NCI-H146 treated with DMSO at 0.1 percent for 48 hours (cell line): ENCODE data around the gene NBR1.
"Not testable (repeated sequence)": the region's sequence is repeated elsewhere in the genome, so short reads cannot be mapped to it uniquely, and the experiment has no call there.

Source experiments
- DNase-seq: peaks from one replicate; lab custom pipeline; 2025; ENCODE audit not compliant: unreplicated experiment; lab: John Stamatoyannopoulos, UW

NBR1 gene

DNA sequence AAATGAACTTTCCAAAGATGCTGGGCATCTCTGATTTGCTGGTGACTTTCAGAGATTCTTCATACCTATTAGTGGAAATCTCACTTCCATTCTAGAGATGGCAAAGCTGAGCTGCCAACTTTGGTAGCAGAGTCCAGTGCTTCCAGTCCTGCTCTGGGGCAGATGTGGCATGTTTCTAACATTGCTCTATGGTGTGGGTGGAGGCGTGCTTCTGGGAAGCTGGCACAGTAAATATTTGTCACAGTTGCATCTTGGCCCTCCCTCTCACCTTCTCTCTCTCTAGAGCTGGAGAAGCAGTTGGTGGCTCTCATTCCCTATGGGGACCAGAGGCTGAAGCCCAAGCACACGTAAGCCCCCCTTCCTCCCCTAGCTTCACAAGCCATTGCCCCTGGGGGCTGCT, 42.5 kb downstream of the NBR1 start:
- no peak for DNase-seq

- DNase-seq = no peak
Measured at GRCh38 chr17:43215341-43215740, 44.3 kb downstream of the NBR1 start.

GRCh38 chr17:43216369-43216761, 45.4 kb downstream of the NBR1 start:
- DNase-seq = no peak

DNA sequence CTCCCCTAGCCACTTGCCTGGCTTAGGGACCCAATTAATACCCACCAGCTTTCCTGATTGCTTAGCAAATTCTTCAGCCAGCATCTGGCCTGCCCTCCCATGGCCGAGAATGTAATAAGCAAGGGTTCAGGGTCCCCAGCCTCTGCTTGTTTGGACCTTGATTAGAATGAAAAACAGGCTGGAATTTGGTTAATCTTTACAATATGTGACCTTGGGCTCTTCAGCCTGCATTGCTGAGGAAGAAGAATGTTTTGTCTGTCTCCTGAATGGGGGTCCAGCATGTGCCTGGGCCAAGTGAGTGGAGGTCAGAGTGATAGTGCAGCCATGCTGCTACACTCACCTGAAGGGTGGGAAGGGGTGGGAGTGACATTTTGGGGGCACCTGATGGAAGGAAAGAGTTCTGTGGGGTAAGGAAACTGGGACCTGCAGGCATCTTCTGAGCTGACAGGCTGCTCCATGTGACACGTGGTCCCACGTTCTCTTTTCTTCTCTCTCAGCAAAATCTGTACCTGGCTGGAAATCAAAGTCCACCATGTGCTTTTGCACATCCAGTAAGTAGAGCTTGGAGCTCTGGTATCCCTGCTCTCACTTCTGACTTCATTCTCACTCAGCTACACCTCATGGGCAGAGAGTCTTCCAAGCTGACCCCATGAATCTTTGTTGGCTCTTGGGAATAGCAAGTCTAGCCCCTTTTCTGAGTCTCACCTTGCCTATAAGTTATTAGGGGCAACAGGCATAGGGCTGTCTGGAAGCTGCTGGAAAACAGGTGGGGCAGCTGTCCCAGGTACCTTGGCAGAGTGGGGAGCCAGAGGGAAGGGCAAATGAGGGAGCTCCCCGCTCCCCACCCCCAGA, 46.0 kb downstream of the NBR1 start:
- no peak for DNase-seq

DNA sequence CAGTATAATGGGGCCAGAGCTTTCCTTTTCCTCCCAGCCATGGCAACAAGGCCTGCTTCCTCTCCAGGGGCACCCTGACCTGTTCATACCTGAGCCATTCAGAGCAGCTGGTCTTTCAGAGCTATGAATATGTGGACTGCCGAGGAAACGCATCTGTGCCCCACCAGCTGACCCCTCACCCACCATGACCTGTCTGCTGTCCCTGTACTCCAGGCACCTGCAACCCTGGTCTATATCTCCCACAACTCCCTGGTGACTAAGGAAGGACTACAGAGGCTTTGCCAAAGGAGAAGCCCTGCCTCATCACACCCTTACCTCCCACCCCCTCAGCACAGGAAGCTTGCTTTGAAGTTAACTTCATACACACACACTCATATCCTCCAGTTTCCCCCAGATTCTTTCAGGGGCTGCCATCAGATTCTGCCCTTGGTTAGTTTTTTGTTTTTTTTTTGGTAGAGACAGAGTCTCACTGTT, 46.6 kb downstream of the NBR1 start:
- no peak for DNase-seq

- DNase-seq = no peak
Measured at GRCh38 chr17:43219001-43219400, 48.0 kb downstream of the NBR1 start.

DNA sequence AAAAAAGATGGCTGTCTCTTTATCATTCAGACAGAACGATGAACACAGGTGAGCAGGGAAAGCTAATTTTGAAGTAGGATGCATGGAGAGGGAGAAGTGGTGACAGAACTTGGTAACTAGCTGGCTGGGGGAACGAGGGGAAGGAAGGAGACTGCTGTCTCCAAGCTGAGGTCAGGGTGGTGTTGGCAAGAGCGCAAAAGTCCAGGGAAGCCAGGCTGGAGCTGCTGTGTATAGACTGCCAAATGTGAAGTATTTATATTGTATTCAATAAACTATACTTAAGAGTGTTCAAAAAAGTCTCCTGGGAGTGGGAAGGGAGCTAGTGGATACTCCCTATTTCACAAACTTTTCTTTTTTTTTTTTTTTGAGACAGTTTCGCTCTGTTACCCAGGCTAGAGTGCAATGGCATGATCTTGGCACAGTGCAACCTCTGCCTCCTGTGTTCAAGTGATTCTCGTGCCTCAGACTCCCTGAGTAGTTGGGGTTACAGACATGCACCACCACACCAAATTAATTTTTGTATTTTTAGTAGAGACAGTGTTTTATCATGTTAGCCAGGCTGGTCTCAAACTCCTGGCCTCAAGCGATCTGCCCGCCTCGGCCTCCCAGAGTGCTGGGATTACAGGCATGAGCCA, 48.8 kb downstream of the NBR1 start:
- DNase-seq = no peak

- no peak for DNase-seq
Measured at GRCh38 chr17:43220511-43221125, 49.6 kb downstream of the NBR1 start.

DNA sequence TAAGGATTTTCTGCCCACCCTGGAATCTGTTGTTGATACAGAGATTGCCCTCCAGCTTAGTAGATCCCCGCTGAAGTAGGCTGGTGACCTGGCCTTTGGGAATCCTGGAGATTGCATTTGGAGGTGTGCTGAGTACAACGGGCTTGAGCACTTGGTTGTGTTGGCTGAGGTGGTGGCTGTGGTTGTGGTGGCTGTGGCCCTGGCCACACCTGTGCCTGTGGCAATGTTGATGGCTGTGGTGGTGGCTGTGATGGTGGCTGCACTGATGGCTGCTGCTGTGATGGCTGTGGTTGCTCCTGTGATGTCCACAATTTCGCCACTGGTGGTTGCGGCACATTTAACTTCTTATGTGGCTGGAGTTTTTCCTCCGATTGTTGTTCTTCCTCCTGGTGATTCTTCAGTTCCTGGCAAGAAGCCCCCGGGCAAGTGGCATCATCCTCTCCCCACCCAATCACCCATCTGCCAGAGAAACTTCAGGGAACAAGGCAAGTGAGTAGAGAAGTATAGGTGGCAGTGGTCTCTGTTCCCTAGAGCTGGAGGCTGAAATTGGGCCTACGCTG, 53.2 kb downstream of the NBR1 start:
- DNase-seq = no peak

GRCh38 chr17:43226393-43226792, 55.4 kb downstream of the NBR1 start:
- no peak for DNase-seq

DNA sequence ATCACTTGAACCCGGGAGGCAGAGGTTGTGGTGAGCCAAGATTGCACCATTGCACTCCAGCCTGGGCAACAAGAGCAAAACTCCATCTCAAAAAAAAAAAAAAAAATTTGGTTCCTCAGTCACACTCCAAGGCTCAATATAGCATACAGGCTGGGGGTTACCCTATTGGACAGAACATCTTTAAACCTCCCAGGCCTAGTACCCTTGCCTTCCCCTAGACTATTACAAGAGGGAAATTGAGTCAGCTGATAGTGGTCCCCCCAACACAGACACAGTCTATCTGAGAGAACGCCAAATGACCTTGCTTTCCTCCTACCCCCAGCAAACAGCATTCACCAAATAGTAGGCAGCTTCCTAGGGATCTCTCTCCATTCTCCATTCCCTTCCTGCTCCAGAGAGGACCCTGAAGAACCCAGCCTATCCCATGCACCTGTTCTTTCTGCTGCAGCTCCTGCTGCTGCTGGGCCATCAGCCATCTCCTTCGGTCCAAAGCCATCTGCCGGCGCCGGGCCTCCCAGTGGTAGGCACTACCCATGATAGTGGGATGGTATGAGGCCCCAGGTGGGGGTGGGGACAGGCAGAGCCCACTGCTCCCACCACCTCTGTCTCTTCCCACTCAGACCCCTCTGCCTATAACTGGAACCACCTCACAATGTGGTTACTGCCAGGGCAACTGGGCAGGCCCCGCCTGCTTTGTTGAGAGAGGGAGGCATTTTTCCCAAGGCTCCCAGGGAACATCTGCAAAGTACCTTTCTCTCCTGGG, 57.2 kb downstream of the NBR1 start, which contains the start of gene CCDC200:
Gene CCDC200 (minus strand): TSS at position 604 of the 763 bp plus-strand sequence. CDS start 69 bp downstream, at position 535.
- not testable (repeated sequence) for DNase-seq

GRCh38 chr17:43231205-43232020, 60.4 kb downstream of the NBR1 start:
- DNase-seq = not testable (repeated sequence)

DNA sequence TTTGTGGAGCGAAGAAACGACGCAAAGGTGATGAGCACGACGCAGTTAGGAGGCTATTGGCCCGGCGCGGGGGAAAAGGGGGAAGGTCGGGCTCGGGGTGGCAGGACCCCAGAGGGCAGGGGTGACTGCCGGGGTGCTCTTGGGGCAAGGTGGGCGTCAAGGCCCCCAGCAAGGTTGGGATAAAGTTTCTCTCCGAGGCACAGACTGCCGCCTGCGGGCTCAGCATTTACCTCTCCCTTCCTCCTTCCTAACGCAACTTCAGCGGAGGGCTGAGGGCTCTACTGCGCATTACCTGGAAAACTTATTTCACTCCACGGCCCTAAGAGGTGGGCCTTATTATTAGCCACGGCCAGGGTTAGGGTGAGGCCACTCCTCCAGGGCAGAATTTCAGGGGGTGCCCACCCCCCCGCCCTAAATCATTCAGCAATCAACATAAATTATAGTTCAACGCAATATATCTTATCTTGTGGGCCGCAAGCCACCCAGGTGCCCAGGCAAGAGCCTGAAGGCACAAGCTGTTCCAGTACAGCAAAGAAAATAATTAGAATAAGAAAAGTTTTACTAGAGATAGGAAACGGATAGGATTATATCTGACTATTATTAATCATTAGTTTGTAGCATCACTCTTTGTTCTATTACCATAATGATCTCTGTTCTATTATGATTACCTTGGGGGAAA, 61.1 kb downstream of the NBR1 start:
- DNase-seq = not testable (repeated sequence)

- not testable (repeated sequence) for DNase-seq
Measured at GRCh38 chr17:43233263-43233662, 62.2 kb downstream of the NBR1 start.

DNA sequence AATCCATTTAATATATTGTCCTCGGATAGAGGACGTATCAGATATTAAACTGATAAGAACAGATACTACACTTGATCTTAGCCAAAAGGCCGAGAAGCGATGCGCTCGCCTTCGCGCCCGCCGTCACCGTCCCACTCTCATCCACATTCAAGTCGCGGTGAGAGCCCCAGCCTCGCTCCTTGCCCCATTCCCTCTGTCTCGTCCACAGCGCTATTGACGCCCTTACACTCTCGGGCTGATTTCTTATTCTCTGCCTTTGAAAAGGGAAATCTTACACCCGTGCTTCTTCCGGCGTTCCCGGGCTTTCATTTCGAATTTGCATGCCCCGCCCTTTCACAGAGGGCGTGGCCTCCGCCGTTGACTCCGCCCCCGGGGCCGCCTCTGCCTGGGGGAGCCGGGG, 62.9 kb downstream of the NBR1 start, which contains the start of gene RNU2-1:
Gene RNU2-1 (minus strand): TSS at position 101 of the 400 bp plus-strand sequence.
- not testable (repeated sequence) for DNase-seq

DNA sequence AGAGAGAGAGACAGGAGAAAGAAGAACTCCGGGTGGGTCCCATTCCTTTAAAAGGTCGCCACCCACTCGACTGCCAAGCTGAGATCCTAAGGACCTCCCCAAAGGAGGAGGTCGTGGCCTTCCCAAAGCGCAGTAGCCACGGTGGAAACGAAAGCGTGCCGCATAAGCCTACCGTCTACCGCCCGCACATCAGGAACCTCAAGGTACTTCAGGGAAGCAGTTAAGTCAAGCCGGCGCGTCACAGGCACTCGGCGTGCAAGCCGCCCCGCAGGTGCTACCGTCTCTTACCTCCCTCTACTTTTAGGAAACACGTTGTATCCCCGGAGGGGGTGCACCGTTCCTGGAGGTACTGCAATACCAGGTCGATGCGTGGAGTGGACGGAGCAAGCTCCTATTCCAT, 68.6 kb downstream of the NBR1 start:
- not testable (repeated sequence) for DNase-seq

DNA sequence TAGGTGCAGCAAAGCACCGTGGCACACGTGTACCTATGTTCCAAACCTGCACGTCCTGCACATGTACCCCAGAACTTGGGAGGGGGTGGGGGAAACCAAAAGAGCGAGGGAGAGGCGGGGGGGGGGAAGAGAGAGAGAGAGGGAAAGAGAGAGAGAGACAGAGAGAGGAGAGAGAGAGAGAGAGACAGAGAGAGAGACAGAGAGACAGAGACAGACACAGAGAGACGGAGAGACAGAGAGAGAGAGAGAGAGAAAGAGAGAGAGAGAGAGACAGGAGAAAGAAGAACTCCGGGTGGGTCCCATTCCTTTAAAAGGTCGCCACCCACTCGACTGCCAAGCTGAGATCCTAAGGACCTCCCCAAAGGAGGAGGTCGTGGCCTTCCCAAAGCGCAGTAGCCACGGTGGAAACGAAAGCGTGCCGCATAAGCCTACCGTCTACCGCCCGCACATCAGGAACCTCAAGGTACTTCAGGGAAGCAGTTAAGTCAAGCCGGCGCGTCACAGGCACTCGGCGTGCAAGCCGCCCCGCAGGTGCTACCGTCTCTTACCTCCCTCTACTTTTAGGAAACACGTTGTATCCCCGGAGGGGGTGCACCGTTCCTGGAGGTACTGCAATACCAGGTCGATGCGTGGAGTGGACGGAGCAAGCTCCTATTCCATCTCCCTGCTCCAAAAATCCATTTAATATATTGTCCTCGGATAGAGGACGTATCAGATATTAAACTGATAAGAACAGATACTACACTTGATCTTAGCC, 69.8 kb downstream of the NBR1 start:
- DNase-seq = not testable (repeated sequence)

- DNase-seq = not testable (repeated sequence)
Measured at GRCh38 chr17:43246456-43246855, 75.4 kb downstream of the NBR1 start.
